Right ventricle myocardium inferior (tissue), 1 donor: ENCODE measurements around the gene ANXA11. TPM values are rescaled to one million over a fixed set of nuclear protein-coding genes. Genes with fewer than 3 reads are reported as not detected.
"Not testable (repeated sequence)": the region's sequence is repeated elsewhere in the genome, so short reads cannot be mapped to it uniquely, and the experiment has no call there.

Experiments
- ATAC-seq: fragments of 200-7000 bp; cut with Tn5 transposase; one replicate; pipeline ENCODE4 v1.9.1; 2020; ENCODE audit warnings: mild to moderate bottlenecking, moderate library complexity
- DNase-seq: peaks from one replicate; pipeline ENCODE4 v3.0.0; 2021; ENCODE audit errors: missing footprints
- intact Hi-C: fragments of 100-400 bp; cut with DNase I; formaldehyde crosslinking; loops from one replicate; pipeline ENCODE4 v1.11.0; 2022
- total RNA-seq: library from RNA; stranded (reverse); fragmentation: NEBNext Ultra II Directional; extraction: Animal tissue kit (Norgen Biotek cat#: 25700); gene quantifications from one replicate; pipeline ENCODE4 v1.2.1, GENCODE V29; 2021
- donor health status: DM: no; HTN: yes; CAD: no; lungs with severe emphysema.

Gene ANXA11
- total RNA-seq, 1 donor from 2014 or later: 420 TPM

- ATAC-seq, intact Hi-C loops, DNase-seq: not testable (repeated sequence)
Observed at GRCh38 chr10:80214368-80214982, 9.1 kb upstream of the ANXA11 start.

GRCh38 chr10:80212535-80213115, 7.3 kb upstream of the ANXA11 start:
- ATAC-seq, DNase-seq, intact Hi-C loops: not testable (repeated sequence)

GRCh38 chr10:80211786-80212185, 6.4 kb upstream of the ANXA11 start:
- DNase-seq (no peak), ATAC-seq (no peak)
- intact Hi-C loops: no loop called here

GRCh38 chr10:80210259-80210658, 4.9 kb upstream of the ANXA11 start:
- ATAC-seq (no peak), DNase-seq (no peak)
- intact Hi-C loops: no loop called here

- no peak for DNase-seq
- ATAC-seq: no peak
- intact Hi-C loops: loop anchor here (5.0 kb wide), 1 partner anchor 131 kb away; the partner anchor contains the start of gene TMEM254
Observed at GRCh38 chr10:80207768-80208370, 2.5 kb upstream of the ANXA11 start.

- ATAC-seq: no peak
- intact Hi-C loops: loop anchor here (5.0 kb wide), 1 partner anchor 129 kb away; the partner anchor contains the start of gene TMEM254
- DNase-seq: no peak
Observed at GRCh38 chr10:80206277-80206655, 929 bp upstream of the ANXA11 start.

- intact Hi-C loops: loop anchor here (1.0 to 5.0 kb wide), 2 partner anchors 47 to 128 kb away; partner anchors contain the start of gene TMEM254
- peak; percentile 8 for ATAC-seq
- DNase-seq: peak; percentile 84
Observed at GRCh38 chr10:80204677-80205476, 460 bp downstream of the ANXA11 start.

GRCh38 chr10:80203835-80204676, 1.3 kb downstream of the ANXA11 start:
- intact Hi-C loops: loop anchor here (1.0 to 2.0 kb wide), 2 partner anchors 18 to 35 kb away; no protein-coding TSS in a partner anchor
- DNase-seq: no peak
- ATAC-seq: peak; percentile 14

- DNase-seq (peak; percentile 82), ATAC-seq (peak; percentile 75)
- intact Hi-C loops: loop anchor here (1.0 to 2.0 kb wide), 2 partner anchors 17 to 34 kb away; no protein-coding TSS in a partner anchor
Observed at GRCh38 chr10:80202934-80203834, 2.2 kb downstream of the ANXA11 start.

- not testable (repeated sequence) for DNase-seq, ATAC-seq
- intact Hi-C loops: loop anchor here (2.0 kb wide), 1 partner anchor 34 kb away; no protein-coding TSS in a partner anchor
Observed at GRCh38 chr10:80202530-80202929, 2.8 kb downstream of the ANXA11 start.

GRCh38 chr10:80201608-80202141, 3.7 kb downstream of the ANXA11 start:
- DNase-seq (peak; percentile 76), ATAC-seq (peak; percentile 20)
- intact Hi-C loops: loop anchor here (2.0 kb wide), 1 partner anchor 33 kb away; no protein-coding TSS in a partner anchor

GRCh38 chr10:80200687-80201086, 4.7 kb downstream of the ANXA11 start:
- ATAC-seq (no peak), DNase-seq (no peak)
- intact Hi-C loops: no loop called here

- DNase-seq (no peak), ATAC-seq (no peak)
- intact Hi-C loops: no loop called here
Observed at GRCh38 chr10:80200259-80200658, 5.1 kb downstream of the ANXA11 start.

GRCh38 chr10:80199828-80200227, 5.5 kb downstream of the ANXA11 start:
- peak; percentile 45 for ATAC-seq
- DNase-seq: no peak
- intact Hi-C loops: no loop called here

GRCh38 chr10:80197972-80198916, 7.1 kb downstream of the ANXA11 start:
- intact Hi-C loops: no loop called here
- ATAC-seq (peak; percentile 14), DNase-seq (no peak)

- DNase-seq (no peak), ATAC-seq (no peak)
- intact Hi-C loops: no loop called here
Observed at GRCh38 chr10:80196950-80197315, 8.4 kb downstream of the ANXA11 start.
